Endothelial cell (in vitro differentiated cells): ENCODE data around the gene TMEM134. TPM values are rescaled to one million over a fixed set of nuclear protein-coding genes. Genes with fewer than 3 reads are reported as not detected.

ENCODE experiments used
- DNase-seq: peaks from one replicate; pipeline ENCODE4 v3.0.0; 2021; ENCODE audit warnings: low spot score
- H3K27ac Mint-ChIP-seq: one replicate; pipeline ENCODE4 v1.8.0; 2021; ENCODE audit warnings: mixed read lengths, inconsistent platforms; ENCODE audit not compliant: unreplicated experiment
- H3K27me3 Mint-ChIP-seq: one replicate; pipeline ENCODE4 v1.8.0; 2021; ENCODE audit warnings: mild to moderate bottlenecking, moderate library complexity, mixed read lengths, inconsistent platforms; ENCODE audit not compliant: unreplicated experiment
- H3K36me3 Mint-ChIP-seq: one replicate; pipeline ENCODE4 v1.8.0; 2021; ENCODE audit warnings: mild to moderate bottlenecking, low read depth, mixed read lengths, inconsistent platforms; ENCODE audit not compliant: unreplicated experiment
- H3K4me1 Mint-ChIP-seq: one replicate; pipeline ENCODE4 v1.8.0; 2021; ENCODE audit warnings: mild to moderate bottlenecking, mixed read lengths, inconsistent platforms; ENCODE audit not compliant: unreplicated experiment
- H3K4me3 Mint-ChIP-seq: one replicate; pipeline ENCODE4 v1.8.0; 2021; ENCODE audit warnings: mild to moderate bottlenecking, mixed read lengths, inconsistent platforms; ENCODE audit not compliant: unreplicated experiment
- H3K9me3 Mint-ChIP-seq: one replicate; pipeline ENCODE4 v1.8.0; 2021; ENCODE audit warnings: mixed read lengths, inconsistent platforms; ENCODE audit not compliant: unreplicated experiment
- CTCF ChIP-seq: fragments of 200-600 bp; sonication (generic); IDR thresholded peaks from one replicate; pipeline ENCODE4 v1.5.0; 2021; ENCODE audit warnings: antibody characterized with exemption; ENCODE audit not compliant: unreplicated experiment
- total RNA-seq: library from RNA; stranded (reverse); fragmentation: NEBNext Ultra II Directional; extraction: Animal tissue kit (Norgen Biotek cat#: 25700); gene quantifications from one replicate; pipeline ENCODE4 v1.2.1, GENCODE V29; 2021; ENCODE audit not compliant: unreplicated experiment

The TMEM134 gene
- total RNA-seq, 1 donor from 2014 or later = 47.4 TPM

GRCh38 chr11:67438158-67438902, 30.7 kb downstream of the TMEM134 start:
- H3K27me3 Mint-ChIP-seq = peaks cover 28% of the 10 kb centered on the region
- peaks cover 15% of the 10 kb centered on the region for H3K36me3 Mint-ChIP-seq
- no peak for DNase-seq
- TF ChIP-seq CTCF = no peak
- H3K9me3 Mint-ChIP-seq = no peaks in the 10 kb centered on the region
- peaks cover 16% of the 10 kb centered on the region for H3K4me1 Mint-ChIP-seq
- no peak overlapping the region for H3K4me3 Mint-ChIP-seq
- no peak overlapping the region for H3K27ac Mint-ChIP-seq

- Mint-ChIP-seq H3K9me3 (no peaks in the 10 kb centered on the region), H3K4me1 (peaks cover 16% of the 10 kb centered on the region), H3K36me3 (peaks cover 15% of the 10 kb centered on the region), H3K27ac (no peak overlapping the region), H3K27me3 (peaks cover 28% of the 10 kb centered on the region), H3K4me3 (no peak overlapping the region)
- DNase-seq = no peak
- no peak for TF ChIP-seq CTCF
Observed at GRCh38 chr11:67437809-67438157, 31.3 kb downstream of the TMEM134 start.

- peak within 1 kb of the TSS; percentile 42 for H3K27ac Mint-ChIP-seq
- H3K4me3 Mint-ChIP-seq = peak within 1 kb of the TSS; percentile 72
- DNase-seq = no peak
- no peaks in the 10 kb centered on the region for H3K9me3 Mint-ChIP-seq
- no peak for TF ChIP-seq CTCF
- H3K4me1 Mint-ChIP-seq = peaks cover 14% of the 10 kb centered on the region
- H3K27me3 Mint-ChIP-seq = peaks cover 29% of the 10 kb centered on the region
- H3K36me3 Mint-ChIP-seq = peaks cover 15% of the 10 kb centered on the region
Observed at GRCh38 chr11:67437082-67437808, 31.8 kb downstream of the TMEM134 start, which contains the start of gene PTPRCAP. Gene PTPRCAP (minus strand): TSS chr11:67437682. CDS start chr11:67437619, 63 bp downstream.

- Mint-ChIP-seq H3K4me3 (peak overlapping the region; percentile 72), H3K9me3 (no peaks in the 10 kb centered on the region), H3K4me1 (peaks cover 9% of the 10 kb centered on the region), H3K27me3 (peaks cover 24% of the 10 kb centered on the region), H3K27ac (peak overlapping the region; percentile 42), H3K36me3 (peaks cover 22% of the 10 kb centered on the region)
- TF ChIP-seq CTCF = no peak
- DNase-seq = no peak
Observed at GRCh38 chr11:67436459-67437081, 32.5 kb downstream of the TMEM134 start.
